22Rv1 (cell line): ENCODE results near the gene FXYD2.

Experiments used
- ZFX ChIP-seq: fragments of 450-650 bp; IDR thresholded peaks from 2 replicates; pipeline ENCODE4 v1.6.1; 2017; ENCODE audit warnings: antibody characterized with exemption, borderline replicate concordance
- TF ChIP-seq, protein P1 (sequence below): fragments of 450-650 bp; IDR thresholded peaks from 2 replicates; pipeline ENCODE4 v1.5.1; 2017; ENCODE audit warnings: mild to moderate bottlenecking

- TF ChIP-seq, protein P1, sequence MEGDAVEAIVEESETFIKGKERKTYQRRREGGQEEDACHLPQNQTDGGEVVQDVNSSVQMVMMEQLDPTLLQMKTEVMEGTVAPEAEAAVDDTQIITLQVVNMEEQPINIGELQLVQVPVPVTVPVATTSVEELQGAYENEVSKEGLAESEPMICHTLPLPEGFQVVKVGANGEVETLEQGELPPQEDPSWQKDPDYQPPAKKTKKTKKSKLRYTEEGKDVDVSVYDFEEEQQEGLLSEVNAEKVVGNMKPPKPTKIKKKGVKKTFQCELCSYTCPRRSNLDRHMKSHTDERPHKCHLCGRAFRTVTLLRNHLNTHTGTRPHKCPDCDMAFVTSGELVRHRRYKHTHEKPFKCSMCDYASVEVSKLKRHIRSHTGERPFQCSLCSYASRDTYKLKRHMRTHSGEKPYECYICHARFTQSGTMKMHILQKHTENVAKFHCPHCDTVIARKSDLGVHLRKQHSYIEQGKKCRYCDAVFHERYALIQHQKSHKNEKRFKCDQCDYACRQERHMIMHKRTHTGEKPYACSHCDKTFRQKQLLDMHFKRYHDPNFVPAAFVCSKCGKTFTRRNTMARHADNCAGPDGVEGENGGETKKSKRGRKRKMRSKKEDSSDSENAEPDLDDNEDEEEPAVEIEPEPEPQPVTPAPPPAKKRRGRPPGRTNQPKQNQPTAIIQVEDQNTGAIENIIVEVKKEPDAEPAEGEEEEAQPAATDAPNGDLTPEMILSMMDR = no peak
- TF ChIP-seq ZFX = no peak
Observed at GRCh38 chr11:117837791-117838190, 13.2 kb upstream of the FXYD2 start.
